Stimulated activated CD8-positive, alpha-beta memory T cell treated with anti-CD3 and anti-CD28 coated beads, Interleukin-12 subunit alpha, Interleukin-12 subunit beta, amount 100 ng/mL, for 24 hours (primary cell): ENCODE results near the gene CEPT1.

Source experiments
- DNase-seq: peaks from one replicate; pipeline ENCODE4 v3.0.0-alpha.2; 2020; ENCODE audit errors: extremely low read depth

Gene CEPT1

DNA sequence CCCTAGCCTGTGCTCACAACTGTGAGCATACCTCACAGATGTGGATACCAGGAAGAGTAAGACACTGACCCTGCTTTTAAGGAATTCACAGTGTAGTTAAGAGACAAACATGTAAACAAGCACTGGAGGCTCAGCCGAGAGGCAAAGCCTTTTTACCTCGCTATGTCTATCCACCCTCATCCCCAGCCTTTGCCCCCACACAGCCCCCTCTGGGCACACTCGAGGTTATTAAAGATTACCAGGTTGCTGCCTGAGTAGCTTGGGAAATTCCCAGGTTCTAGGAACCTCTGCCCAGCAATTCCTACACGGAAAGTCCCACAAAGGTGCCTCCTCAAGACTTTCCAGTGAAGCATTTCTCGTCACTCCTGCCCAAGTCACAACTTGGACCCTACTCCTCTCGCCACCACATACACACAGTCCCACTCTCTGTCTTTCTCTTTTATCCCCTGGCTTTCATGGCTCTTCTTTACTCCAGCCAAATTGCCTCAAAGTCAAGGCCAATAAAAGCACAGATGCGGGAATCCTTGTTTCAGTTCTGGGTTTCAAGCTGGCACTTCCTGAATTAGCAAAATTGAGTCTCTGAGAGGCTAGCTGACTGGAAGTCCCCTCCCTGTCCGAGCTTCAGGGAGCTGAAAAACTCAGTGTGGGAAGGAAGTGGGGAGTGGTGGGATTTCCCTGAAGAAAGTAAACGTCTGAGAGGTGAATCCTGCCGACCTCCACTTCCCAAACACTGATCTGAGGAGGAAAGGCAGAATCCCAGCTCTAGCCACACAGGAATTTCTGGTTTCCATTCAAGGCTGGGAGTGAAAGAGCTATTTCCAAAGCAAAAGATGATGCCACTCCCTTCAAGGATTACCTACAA, 52.9 kb downstream of the CEPT1 start:
- DNase-seq, result no peak

- DNase-seq, result no peak
Observed at GRCh38 chr1:111193712-111194480, 53.9 kb downstream of the CEPT1 start.

DNA sequence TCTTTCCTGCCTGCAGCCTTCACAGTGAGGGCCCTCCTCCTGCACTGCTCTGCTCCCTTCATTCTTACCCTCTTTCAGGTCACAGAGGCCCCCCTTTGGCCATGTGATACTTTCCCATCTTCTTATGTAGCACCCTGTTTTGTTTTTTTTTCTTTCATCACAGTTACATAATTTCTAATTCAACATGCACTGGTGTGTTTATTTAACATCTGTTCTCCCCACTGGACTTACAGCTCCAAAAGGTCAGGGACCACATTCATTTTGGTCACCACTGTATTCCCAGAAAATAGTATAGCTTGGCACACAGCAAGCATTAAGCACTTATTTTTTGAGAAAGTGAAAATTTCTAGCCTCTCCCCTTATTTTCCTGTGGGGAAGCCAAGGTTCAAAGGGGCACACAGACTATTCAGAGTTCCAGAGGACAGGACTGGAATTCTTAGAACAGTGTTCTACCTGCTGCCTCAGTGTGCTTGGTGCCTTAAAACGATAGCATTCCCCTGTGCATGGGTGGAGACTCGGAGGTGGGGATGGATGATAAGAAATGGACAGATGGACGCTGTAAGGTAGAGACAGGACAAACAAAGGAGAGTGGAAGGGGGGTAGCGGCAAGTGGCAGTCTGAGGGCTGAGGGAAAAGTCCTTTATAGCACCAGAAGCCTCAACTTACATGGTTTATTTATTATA, 55.1 kb downstream of the CEPT1 start:
- no peak for DNase-seq

DNA sequence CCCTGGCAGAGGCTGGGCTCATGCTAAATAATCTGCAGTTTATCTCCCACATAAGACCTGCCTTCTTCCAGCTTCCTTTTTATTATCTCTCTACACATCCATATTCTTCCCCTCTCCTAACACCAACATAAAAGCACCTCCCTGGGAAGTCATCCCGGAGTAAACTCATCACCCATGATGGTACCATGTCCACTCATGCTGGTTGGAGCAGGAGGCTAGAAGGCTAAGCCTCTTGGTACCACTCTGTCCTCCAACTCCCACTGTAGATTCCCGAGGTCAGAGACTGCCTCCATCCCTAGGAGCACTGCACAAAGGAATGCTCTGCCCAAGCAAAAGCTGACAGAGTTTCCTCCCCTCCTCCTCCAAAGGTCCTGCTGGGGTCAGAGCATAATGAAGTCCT, 56.2 kb downstream of the CEPT1 start:
- DNase-seq, result no peak

GRCh38 chr1:111197598-111198284, 57.7 kb downstream of the CEPT1 start:
- no peak for DNase-seq

DNA sequence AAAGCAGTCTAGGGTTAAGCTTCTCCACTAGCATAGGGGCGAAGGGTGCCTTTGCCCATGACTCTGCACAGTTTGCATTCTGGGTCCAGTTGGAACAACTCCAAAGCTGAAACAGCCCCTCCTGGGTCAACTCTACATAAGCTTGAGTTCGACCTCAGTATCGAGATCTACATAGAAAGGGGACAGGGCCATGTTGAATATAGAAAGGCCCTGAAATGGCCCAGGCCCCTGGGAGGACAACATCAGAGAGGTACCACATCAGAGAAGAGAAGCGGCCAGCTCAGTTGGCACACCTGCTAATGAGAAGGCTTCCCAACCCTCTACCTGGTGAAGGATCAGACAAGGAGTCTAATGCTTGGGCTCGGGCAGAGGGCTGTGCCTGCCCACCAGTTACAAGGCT, 58.8 kb downstream of the CEPT1 start:
- DNase-seq, result no peak

DNA sequence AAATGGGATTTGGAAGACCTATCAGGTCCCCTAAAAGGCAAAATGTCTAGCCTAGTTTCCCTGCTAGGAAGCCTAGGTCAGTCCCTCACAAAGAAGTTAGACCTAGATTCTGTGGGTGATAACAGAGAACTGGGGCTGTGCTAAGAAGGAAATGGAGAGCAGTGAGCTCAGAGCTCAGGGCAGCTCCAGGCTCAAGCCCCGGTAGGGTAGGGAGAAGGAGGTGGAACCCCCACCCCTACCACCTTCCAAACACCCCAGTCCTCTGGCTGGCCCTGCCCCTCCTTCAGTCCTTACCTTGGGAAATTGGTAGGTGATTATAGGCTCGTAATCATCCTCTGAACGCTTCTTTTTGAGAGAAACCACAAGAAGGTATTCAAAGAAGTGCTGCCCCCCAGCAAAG, 59.3 kb downstream of the CEPT1 start:
- DNase-seq, result no peak

DNA sequence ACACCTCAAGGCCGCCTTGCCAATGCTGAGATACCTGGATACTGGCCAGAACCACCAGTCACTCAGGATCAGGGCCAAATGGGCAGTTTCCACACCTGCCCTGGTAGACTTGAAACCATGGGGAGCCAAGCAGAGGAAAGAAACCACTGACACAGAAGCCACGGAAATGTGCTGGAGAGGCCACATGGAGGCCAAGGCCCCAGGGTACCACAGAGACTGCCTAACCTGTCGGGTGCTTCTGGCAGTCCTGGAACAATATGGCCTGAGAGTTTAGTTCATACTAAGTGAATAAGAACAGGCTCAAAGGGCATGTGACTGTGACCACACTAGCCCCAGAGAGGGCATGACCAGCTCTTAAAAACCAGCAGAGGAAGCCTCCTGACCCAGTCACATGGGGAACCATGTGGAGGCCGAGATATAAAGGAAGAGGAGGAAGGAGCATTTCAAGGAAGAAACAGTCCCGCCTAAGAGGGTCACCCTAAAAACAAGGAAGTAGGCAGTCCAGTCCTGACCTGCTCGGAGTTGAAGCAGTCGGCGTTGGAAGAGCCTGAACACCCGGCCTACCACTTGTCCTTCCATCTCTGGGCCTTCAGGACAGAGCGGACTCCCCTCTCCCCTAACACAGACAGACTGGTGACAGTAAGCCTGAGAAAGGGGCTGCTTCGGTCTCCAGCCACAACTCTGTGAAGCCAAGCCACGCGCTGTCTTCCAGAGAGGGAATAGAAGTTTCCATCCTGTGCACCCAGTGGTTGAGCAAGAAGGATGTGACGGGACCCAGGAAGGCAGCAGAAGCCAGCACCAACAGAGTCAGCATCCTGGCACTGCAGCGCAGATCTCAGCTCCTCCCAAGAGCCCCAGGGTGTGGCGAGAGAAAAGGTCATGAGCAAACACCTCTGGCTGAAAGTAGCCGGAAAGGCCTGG, 60.1 kb downstream of the CEPT1 start, which contains the start of gene DENND2D:
TSS of gene DENND2D (minus strand) at position 766 of the 921 bp plus-strand sequence. CDS start at position 579, 187 bp downstream.
- peak; percentile 43 for DNase-seq

GRCh38 chr1:111200802-111201161, 60.8 kb downstream of the CEPT1 start:
- no peak for DNase-seq

DNA sequence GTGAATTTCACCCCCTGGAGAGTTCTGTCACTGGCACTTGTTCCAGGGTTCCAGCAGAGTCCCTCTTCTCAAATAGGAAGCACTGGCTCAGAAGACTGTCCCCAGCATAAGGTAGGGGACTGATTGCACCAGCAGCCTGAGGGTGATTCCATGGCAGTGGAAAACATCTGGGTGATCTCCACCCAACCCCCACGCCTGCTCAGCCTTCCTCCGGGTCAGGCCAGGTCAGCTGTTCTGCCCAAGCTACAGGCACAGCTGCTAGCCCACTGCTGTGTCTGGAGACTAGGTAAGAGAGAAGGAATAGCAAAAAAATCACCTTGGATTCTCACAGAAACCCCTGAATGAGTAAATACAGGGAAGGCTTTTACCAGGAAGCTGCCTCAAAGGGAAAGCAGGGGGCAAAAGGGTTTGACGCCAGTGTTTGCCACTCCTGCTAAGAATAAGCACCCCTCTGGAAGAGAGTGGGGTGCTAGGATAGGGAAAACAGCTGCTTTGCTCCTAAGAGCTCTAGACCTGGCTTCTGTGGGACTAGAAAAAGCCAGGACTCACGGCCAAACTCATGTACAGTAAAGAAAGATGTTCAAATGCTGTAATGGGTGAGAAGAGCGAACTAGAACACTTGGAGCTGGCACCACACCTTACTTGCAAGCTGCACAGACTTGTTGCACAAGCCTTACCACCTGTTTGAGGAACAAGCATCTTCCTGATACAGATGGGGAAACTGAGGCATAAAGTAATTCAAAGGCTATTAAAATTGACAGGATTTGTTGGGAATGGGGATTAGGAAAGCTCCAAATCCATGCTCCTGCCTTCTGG, 61.5 kb downstream of the CEPT1 start:
- DNase-seq, result no peak

DNA sequence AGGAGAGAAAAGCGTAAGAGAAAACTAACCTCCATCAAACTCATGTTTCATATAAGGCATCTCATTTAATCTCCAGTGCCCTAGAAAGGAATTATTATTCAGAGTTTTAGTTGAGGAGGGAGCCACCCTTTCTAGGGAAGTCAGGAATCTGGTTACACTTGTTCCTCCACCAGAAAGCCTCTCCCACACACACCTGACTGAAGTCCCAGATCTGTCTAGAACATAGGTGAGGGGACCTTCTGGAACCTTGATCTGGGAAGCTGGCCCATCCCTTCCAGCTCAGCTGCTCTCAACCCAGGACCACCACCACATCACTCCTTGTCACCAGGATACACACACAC, 62.3 kb downstream of the CEPT1 start:
- no peak for DNase-seq

- DNase-seq, result no peak
Observed at GRCh38 chr1:111202707-111203623, 62.9 kb downstream of the CEPT1 start.

DNA sequence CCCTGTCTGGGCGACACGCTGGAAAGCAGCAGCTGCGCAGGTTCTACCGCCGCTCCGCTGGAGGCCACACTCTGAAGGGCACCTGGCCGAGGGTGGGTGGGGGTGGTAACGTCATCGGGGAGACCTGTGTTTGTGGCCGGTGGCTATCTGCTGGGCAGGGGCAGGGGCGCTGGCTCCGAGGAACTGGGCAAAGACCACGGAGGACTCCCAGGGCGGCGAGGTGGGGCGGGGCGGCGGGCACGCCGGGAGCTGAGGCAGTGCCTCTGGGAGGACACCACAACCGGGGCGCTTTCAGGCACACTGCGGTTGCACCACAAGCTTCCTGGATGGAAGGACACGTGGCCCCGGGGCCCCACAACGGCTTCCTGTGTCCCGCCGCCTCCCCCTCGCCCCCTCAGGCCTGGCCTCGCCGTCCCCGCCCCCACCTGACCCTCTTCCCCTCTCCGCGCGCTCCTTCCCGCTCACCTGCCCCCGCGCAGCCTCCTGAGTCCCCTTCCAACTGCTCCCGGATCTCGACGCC, 63.7 kb downstream of the CEPT1 start:
- peak; percentile 68 for DNase-seq

- DNase-seq, result no peak
Observed at GRCh38 chr1:111204201-111204982, 64.4 kb downstream of the CEPT1 start.

DNA sequence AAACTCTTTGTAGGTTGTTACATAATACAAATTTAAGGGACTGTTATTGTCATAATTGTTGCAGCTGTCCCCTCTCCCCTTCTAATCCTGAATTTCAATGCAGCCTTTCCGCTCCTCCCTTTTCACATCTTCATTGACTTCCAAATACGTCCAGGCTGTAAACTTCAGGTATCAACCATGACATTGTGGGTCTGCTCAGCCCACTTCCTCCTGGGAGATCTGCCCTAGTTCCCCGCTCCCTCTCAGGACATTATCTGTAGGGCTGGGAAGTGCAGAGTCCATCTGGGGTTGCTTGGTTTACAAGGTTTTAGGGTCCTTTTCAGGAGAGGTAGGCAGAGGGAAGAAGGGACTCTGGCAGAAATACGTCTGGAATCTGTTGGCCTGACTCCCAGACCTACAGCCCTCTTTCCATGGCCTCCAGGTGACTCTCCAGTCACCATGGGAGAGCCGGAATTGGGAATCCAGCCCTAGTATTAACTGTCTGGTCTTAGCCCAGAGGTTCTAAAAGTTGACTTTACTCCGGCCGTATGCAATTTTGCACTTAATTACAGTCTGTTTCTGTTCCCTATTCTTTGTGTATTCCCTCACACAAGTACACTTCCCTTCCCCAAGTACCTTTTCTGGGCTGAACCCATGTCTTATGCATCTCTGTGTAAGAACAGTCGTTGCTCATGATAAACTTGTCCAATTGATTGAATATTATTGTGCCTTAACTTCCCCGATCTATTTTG, 65.1 kb downstream of the CEPT1 start:
- DNase-seq, result no peak

DNA sequence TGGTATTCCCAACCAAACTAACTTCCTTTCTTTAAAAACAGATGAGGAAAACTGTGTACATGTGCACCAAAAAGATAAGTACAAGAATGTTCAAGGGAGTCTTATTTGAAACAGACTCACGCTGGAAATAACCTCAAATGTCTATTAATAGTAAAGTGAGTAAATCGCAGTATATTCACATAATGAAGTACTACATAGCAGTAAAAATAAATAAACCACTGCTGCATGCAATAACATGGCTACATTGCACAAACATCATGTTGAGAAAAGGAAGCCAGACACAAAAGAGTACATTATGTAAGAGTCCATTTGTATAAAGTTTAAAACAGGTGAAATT, 65.7 kb downstream of the CEPT1 start:
- DNase-seq, result no peak

DNA sequence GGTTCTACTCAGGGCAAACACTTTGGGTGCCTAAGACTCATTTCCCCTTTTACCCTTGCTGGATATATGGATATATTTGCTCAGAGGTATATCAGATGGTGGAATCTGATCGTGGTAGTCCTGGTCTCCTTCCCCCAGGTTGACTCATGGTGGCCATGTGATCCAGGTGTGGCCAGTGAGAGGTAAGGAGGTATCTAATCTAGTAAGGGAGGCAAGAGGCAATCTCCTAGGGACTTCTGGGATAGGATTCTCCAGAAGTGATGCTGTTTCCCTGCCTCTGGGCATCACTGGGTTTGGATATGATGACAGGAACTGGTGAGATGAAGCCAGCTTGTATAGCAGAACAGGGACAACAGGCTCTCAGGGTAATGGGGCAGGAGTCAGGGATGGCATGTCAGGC, 68.9 kb downstream of the CEPT1 start:
- DNase-seq, result no peak
